GM20000 (cell line): ENCODE data around the gene KLHL14.

Experiments used
- DNase-seq: peaks from one replicate; pipeline ENCODE4 v3.0.0; 2012; ENCODE audit warnings: low spot score
- CTCF ChIP-seq: IDR thresholded peaks from 2 replicates; pipeline ENCODE4 v1.5.1; 2012; ENCODE audit warnings: mild to moderate bottlenecking, control low read depth; ENCODE audit errors: extremely low read depth, missing control alignments

Gene KLHL14

GRCh38 chr18:32735781-32736180 lies 37.0 kb downstream of the KLHL14 start:
- no peak for TF ChIP-seq CTCF
- no peak for DNase-seq

DNA sequence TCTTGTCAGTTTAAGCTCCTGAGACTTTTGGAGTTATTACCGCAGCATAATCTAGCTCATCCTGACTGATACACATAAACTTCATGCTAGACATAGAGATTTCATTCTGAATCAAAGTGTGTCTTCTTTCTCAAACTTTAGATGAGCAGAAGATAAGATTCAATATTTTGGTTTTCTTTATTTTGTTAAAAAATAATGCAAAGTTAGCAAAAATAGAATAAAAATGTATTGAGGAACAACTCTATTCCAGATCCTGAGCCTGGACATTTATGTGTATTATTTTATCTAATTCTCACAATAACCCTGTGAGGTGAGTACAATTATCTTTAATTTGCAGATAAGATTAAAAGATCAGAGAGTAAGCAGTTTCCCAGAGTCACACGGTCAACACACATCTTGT lies 38.4 kb downstream of the KLHL14 start:
- no peak for TF ChIP-seq CTCF
- DNase-seq, result no peak

- DNase-seq, result no peak
- TF ChIP-seq CTCF, result no peak
Observed at GRCh38 chr18:32732165-32732564, 40.7 kb downstream of the KLHL14 start.

- peak; percentile 25 for DNase-seq
- no peak for TF ChIP-seq CTCF
Observed at GRCh38 chr18:32730620-32731091, 42.2 kb downstream of the KLHL14 start.

DNA sequence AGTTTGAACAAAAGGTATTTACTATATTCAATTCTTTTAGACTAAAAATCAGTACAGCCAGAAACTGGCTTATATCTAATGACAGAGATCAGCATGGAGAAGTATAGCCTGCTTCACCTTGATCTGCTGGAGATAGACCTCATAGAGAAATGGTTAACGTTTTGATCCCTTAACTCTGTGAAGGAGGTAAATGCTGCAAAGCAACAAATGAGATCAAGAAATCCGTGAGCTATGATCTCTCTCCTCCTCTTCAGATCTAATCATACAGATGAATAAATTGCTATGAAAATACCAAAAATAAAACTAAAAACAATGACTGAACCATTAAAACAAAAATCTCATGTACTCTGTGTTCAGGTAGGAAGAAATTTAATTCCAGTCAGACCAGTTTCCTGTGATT lies 42.8 kb downstream of the KLHL14 start:
- DNase-seq, result no peak

GRCh38 chr18:32724071-32724749 lies 48.6 kb downstream of the KLHL14 start:
- DNase-seq, result no peak
- TF ChIP-seq CTCF, result no peak

More for the DNA sequence above, 42.8 kb downstream of the KLHL14 start:
- TF ChIP-seq CTCF, result no peak

- TF ChIP-seq CTCF, result no peak
- no peak for DNase-seq
Observed at GRCh38 chr18:32722279-32722678, 50.5 kb downstream of the KLHL14 start.
